Psoas muscle (tissue), 8 donors: ENCODE data around the gene SLC8B1. TPM values are rescaled to one million over a fixed set of nuclear protein-coding genes. Genes with fewer than 3 reads are reported as not detected.

Experiments
- ATAC-seq, 4 donors: fragments of 200-7000 bp; cut with Tn5 transposase; one replicate each; pipeline ENCODE4 v1.9.1; 2020; ENCODE audit warnings: moderate library complexity in 3 of 4, mild to moderate bottlenecking in 2 of 4
- DNase-seq, 2 donors: peaks; one replicate each; pipeline ENCODE4 v3.0.0-alpha.2; 2020
- H3K27ac ChIP-seq: fragments of 200-600 bp; one replicate; pipeline ENCODE4 v1.8.0; 2022
- H3K27me3 ChIP-seq, 3 donors: fragments of 200-600 bp in 1 of 3; one replicate each; pipeline versions ENCODE4 v1.6.1 to v1.8.0; 2013 to 2022; ENCODE audit warnings: low read length in 2 of 3, mild to moderate bottlenecking in 2 of 3, moderate library complexity in 1 of 3; ENCODE audit not compliant: insufficient read depth in 3 of 3
- H3K36me3 ChIP-seq, 2 donors: fragments of 200-600 bp in 1 of 2; one replicate each; pipeline versions ENCODE4 v1.6.1 to v1.8.0; 2013 to 2022; ENCODE audit warnings: low read depth in 1 of 2, mild to moderate bottlenecking in 1 of 2, moderate library complexity in 1 of 2; ENCODE audit not compliant: insufficient read depth in 1 of 2
- H3K4me1 ChIP-seq: fragments of 200-600 bp; one replicate; pipeline ENCODE4 v1.8.0; 2022
- H3K4me3 ChIP-seq: fragments of 200-600 bp; one replicate; pipeline ENCODE4 v1.8.0; 2022; ENCODE audit warnings: mild to moderate bottlenecking
- H3K9me3 ChIP-seq: fragments of 200-600 bp; one replicate; pipeline ENCODE4 v1.8.0; 2022
- CTCF ChIP-seq: fragments of 200-600 bp; IDR thresholded peaks from one replicate; pipeline ENCODE4 v1.8.0; 2022; ENCODE audit warnings: antibody characterized with exemption
- WGBS, 3 donors: extraction: QIAGEN DNeasy Blood & Tissue Kit; methylation state at CpG; one replicate each; pipeline versions ENCODE4 v1.1.6 to v1.1.7; 2013; 5-methylcytosine and 5-hydroxymethylcytosine counted together
- intact Hi-C, 2 donors: fragments of 100-400 bp; cut with DNase I; formaldehyde crosslinking; loops; one replicate each; pipeline versions ENCODE4 v1.11.0 to v1.14.2; 2022
- polyA plus RNA-seq, 3 donors: library from polyadenylated mRNA; stranded (reverse); fragments of 200-250 nt; gene quantifications; one replicate each; pipeline ENCODE4 v1.2.3, GENCODE V29; 2013
- total RNA-seq, 4 donors: library from RNA; stranded (reverse); fragmentation: NEBNext Ultra II Directional in 2 of 4; extraction: Animal tissue kit (Norgen Biotek cat#: 25700) in 2 of 4; gene quantifications; one replicate each; pipeline versions ENCODE4 v1.2.1 to v1.2.4, GENCODE V29; 2021 to 2023
- donor health status: healthy with polysubstance abuse.
- donor health status: DM: no; HTN: no; CAD: no; lungs with moderate emphysema.
- donor health status: Bipolar disorder and iron deficiency.
- donor health status: healthy.
- donor health status: DM: yes; HTN: yes; CAD: no.
- donor health status: DM: no; HTN: no; CAD: no.
- donor health status: DM: no; HTN: no; CAD: no.
- donor health status: DM: yes; HTN: yes; CAD: no.

Gene SLC8B1
- total and polyA plus RNA-seq, 7 donors: 5.7 to 10.3 (median 9.2) TPM

GRCh38 chr12:113253532-113254285 lies 81.2 kb downstream of the SLC8B1 start:
- DNase-seq (peak in 1 of 2 donors; percentile 17), ATAC-seq (no peak)
- H3K27ac ChIP-seq: peak overlapping the region; percentile 70
- peaks cover 0 to 14% of the 10 kb centered on the region in 2 donors for H3K36me3 ChIP-seq
- no peaks in the 10 kb centered on the region for H3K27me3 ChIP-seq
- 91 to 94% (median 93%) methylated on average over 5 of the region's 5 CpGs for WGBS, 3 donors
- peaks cover 29% of the 10 kb centered on the region for H3K4me1 ChIP-seq
- H3K4me3 ChIP-seq: no peak overlapping the region
- intact Hi-C loops: no loop called here
- no peak for TF ChIP-seq CTCF
- H3K9me3 ChIP-seq: no peaks in the 10 kb centered on the region

- DNase-seq (peak in 1 of 2 donors; percentile 82), ATAC-seq (peak; percentile 74 to 84 (median 82))
- H3K9me3 ChIP-seq: no peaks in the 10 kb centered on the region
- intact Hi-C loops: no loop called here
- H3K27me3 ChIP-seq: no peaks in the 10 kb centered on the region
- no peak overlapping the region for H3K4me3 ChIP-seq
- peak overlapping the region; percentile 70 for H3K27ac ChIP-seq
- no peak for TF ChIP-seq CTCF
- peaks cover 0 to 14% of the 10 kb centered on the region in 2 donors for H3K36me3 ChIP-seq
- H3K4me1 ChIP-seq: peaks cover 38% of the 10 kb centered on the region
- WGBS, 3 donors: 30 to 41% (median 30%) methylated on average over 10 of the region's 10 CpGs
Observed at GRCh38 chr12:113252494-113252893, 82.4 kb downstream of the SLC8B1 start.

GRCh38 chr12:113251404-113252070 lies 83.4 kb downstream of the SLC8B1 start:
- no peaks in the 10 kb centered on the region for H3K9me3 ChIP-seq
- H3K4me1 ChIP-seq: peaks cover 47% of the 10 kb centered on the region
- peaks cover 0 to 14% of the 10 kb centered on the region in 2 donors for H3K36me3 ChIP-seq
- 76 to 91% (median 76%) methylated on average over 16 of the region's 16 CpGs for WGBS, 3 donors
- H3K27me3 ChIP-seq: no peaks in the 10 kb centered on the region
- intact Hi-C loops: no loop called here
- no peak for ATAC-seq
- no peak overlapping the region for H3K4me3 ChIP-seq
- TF ChIP-seq CTCF: no peak
- DNase-seq: peak in 1 of 2 donors; percentile 19
- peak overlapping the region; percentile 70 for H3K27ac ChIP-seq

GRCh38 chr12:113250045-113250444 lies 84.9 kb downstream of the SLC8B1 start:
- Histone ChIP-seq H3K27ac (peak overlapping the region; percentile 95), H3K27me3 (no peaks in the 10 kb centered on the region), H3K4me3 (no peak overlapping the region), H3K9me3 (no peaks in the 10 kb centered on the region), H3K4me1 (peaks cover 56% of the 10 kb centered on the region), H3K36me3 (peaks cover 0 to 9% of the 10 kb centered on the region in 2 donors)
- no peak for TF ChIP-seq CTCF
- intact Hi-C loops: no loop called here
- no peak for ATAC-seq
- 62 to 81% (median 67%) methylated on average over 6 of the region's 6 CpGs for WGBS, 3 donors
- DNase-seq: peak in 1 of 2 donors; percentile 38
